IMR-90 (cell line): Measurements from ENCODE around the gene CMSS1. TPM values are rescaled to one million over a fixed set of nuclear protein-coding genes. Genes with fewer than 3 reads are reported as not detected.

ENCODE experiments used
- ATAC-seq: fragments of 200-7000 bp; cut with Tn5 transposase; 2 replicates; pipeline ENCODE4 v1.9.1; 2020; ENCODE audit warnings: low read depth, mild to moderate bottlenecking, moderate library complexity
- BruUV-seq: library from RNA; stranded (reverse); fragments of 400-500 nt; replicated peaks from 2 replicates; lab custom pipeline; 2021; lab: Mats Ljungman, UMichigan
- CTCF ChIA-PET: fragments of 300-600 bp; formaldehyde crosslinking; extraction: SDS; loops from one replicate; lab custom pipeline; 2021; ENCODE audit warnings: antibody characterized with exemption; lab: Yijun Ruan, JAX
- POLR2A ChIA-PET: fragments of 300-600 bp; sonication (Branson Sonifier 250); formaldehyde crosslinking; loops from one replicate; lab custom pipeline; 2022; ENCODE audit warnings: antibody characterized with exemption; ENCODE audit not compliant: unreplicated experiment; lab: Charles Lee
- DNase-seq: peaks from one replicate; pipeline ENCODE4 v3.0.0; 2013
- H2AFZ ChIP-seq: replicated peaks from 2 replicates; pipeline ENCODE3; 2013; ENCODE audit warnings: low read length, mild to moderate bottlenecking; ENCODE audit not compliant: poor library complexity
- H2AK5ac ChIP-seq: 2 replicates; pipeline ENCODE4 v1.6.1; 2013; ENCODE audit warnings: low read depth, low read length, inconsistent platforms
- H2AK9ac ChIP-seq: replicated peaks from 2 replicates; pipeline ENCODE3; 2013; ENCODE audit warnings: mild to moderate bottlenecking, low read depth, low read length, moderate library complexity; ENCODE audit not compliant: poor library complexity
- H2BK120ac ChIP-seq: 2 replicates; pipeline ENCODE4 v1.6.1; 2013; ENCODE audit warnings: low read depth, low read length, inconsistent platforms
- H2BK15ac ChIP-seq: 3 replicates; pipeline ENCODE4 v1.6.1; 2013; ENCODE audit warnings: low read depth, low read length, inconsistent platforms
- H2BK20ac ChIP-seq: 2 replicates; pipeline ENCODE4 v1.6.1; 2013; ENCODE audit warnings: low read depth, mild to moderate bottlenecking, inconsistent platforms, low read length, moderate library complexity
- H2BK5ac ChIP-seq: 2 replicates; pipeline ENCODE4 v1.6.1; 2013; ENCODE audit warnings: mild to moderate bottlenecking, low read depth, low read length, inconsistent platforms; ENCODE audit not compliant: poor library complexity, severe bottlenecking
- H3K14ac ChIP-seq: replicated peaks from 2 replicates; pipeline ENCODE4 v1.6.1; 2013; ENCODE audit warnings: low read depth, low read length, inconsistent platforms
- H3K18ac ChIP-seq: 2 replicates; pipeline ENCODE4 v1.6.1; 2013; ENCODE audit warnings: low read depth, low read length, control low read depth
- H3K23ac ChIP-seq: 2 replicates; pipeline ENCODE4 v1.6.1; 2013; ENCODE audit warnings: low read depth, low read length, inconsistent platforms
- H3K27ac ChIP-seq: 2 replicates; pipeline ENCODE4 v1.5.1; 2013; ENCODE audit warnings: mild to moderate bottlenecking, control low read depth, low read length; ENCODE audit not compliant: insufficient read depth
- H3K27me3 ChIP-seq: 2 replicates; pipeline ENCODE4 v1.6.1; 2013; ENCODE audit warnings: low read length; ENCODE audit not compliant: control insufficient read depth, insufficient read depth
- H3K36me3 ChIP-seq: 2 replicates; pipeline ENCODE4 v1.6.1; 2013; ENCODE audit warnings: low read length, mixed read lengths; ENCODE audit not compliant: control insufficient read depth, insufficient read depth
- H3K4ac ChIP-seq: 2 replicates; pipeline ENCODE4 v1.6.1; 2013; ENCODE audit warnings: low read depth, low read length, inconsistent platforms
- H3K4me1 ChIP-seq: 2 replicates; pipeline ENCODE4 v1.6.1; 2013; ENCODE audit warnings: low read length, mixed read lengths; ENCODE audit not compliant: control insufficient read depth, insufficient read depth
- H3K4me2 ChIP-seq: 2 replicates; pipeline ENCODE4 v1.6.1; 2013; ENCODE audit warnings: low read depth, mild to moderate bottlenecking, control low read depth, low read length, moderate library complexity
- H3K4me3 ChIP-seq: 2 replicates; pipeline ENCODE4 v1.5.1; 2013; ENCODE audit warnings: low read depth, mild to moderate bottlenecking, control low read depth, low read length, moderate library complexity; ENCODE audit not compliant: insufficient read depth
- H3K56ac ChIP-seq: 2 replicates; pipeline ENCODE4 v1.6.1; 2013; ENCODE audit warnings: low read length, inconsistent platforms; ENCODE audit not compliant: insufficient read depth; ENCODE audit errors: extremely low read depth
- H3K79me1 ChIP-seq, 2 experiments: 2 replicates each; pipeline ENCODE4 v1.6.1; 2013; ENCODE audit warnings: low read length in 2 of 2, inconsistent platforms in 1 of 2, low read depth in 1 of 2
- H3K9ac ChIP-seq: 2 replicates; pipeline ENCODE4 v1.6.1; 2013; ENCODE audit warnings: low read depth, low read length, control low read depth
- H3K9me1 ChIP-seq: 2 replicates; pipeline ENCODE4 v1.6.1; 2013; ENCODE audit warnings: low read length, inconsistent platforms; ENCODE audit not compliant: insufficient read depth
- H3K9me3 ChIP-seq: 2 replicates; pipeline ENCODE4 v1.6.1; 2013; ENCODE audit warnings: low read length; ENCODE audit not compliant: control insufficient read depth, insufficient read depth
- H4K20me1 ChIP-seq: 2 replicates; pipeline ENCODE4 v1.6.1; 2013; ENCODE audit warnings: low read length, inconsistent platforms; ENCODE audit not compliant: insufficient read depth
- H4K5ac ChIP-seq: 2 replicates; pipeline ENCODE4 v1.6.1; 2013; ENCODE audit warnings: mild to moderate bottlenecking, low read depth, low read length, control low read depth
- H4K8ac ChIP-seq, 2 experiments: 2 replicates each; pipeline ENCODE4 v1.6.1; 2013; ENCODE audit warnings: low read depth in 2 of 2, low read length in 2 of 2, control low read depth in 1 of 2, inconsistent platforms in 1 of 2
- H4K91ac ChIP-seq: 2 replicates; pipeline ENCODE4 v1.6.1; 2013; ENCODE audit warnings: low read depth, low read length, inconsistent platforms; ENCODE audit not compliant: insufficient read depth
- CEBPB ChIP-seq: IDR thresholded peaks from 2 replicates; pipeline ENCODE4 v1.6.1; 2012; ENCODE audit warnings: low read depth, low read length, improper control_type of control experiment
- CHD1 ChIP-seq: IDR thresholded peaks from 2 replicates; pipeline ENCODE4 v1.6.1; 2012; ENCODE audit warnings: low read depth, low read length, improper control_type of control experiment
- ELK1 ChIP-seq: fragments of 150-350 bp; IDR thresholded peaks from 2 replicates; pipeline ENCODE4 v1.6.1; 2016; ENCODE audit warnings: low read depth, mild to moderate bottlenecking, low read length, moderate library complexity, borderline replicate concordance
- MXI1 ChIP-seq: IDR thresholded peaks from 2 replicates; pipeline ENCODE4 v1.6.1; 2012; ENCODE audit warnings: low read depth, mild to moderate bottlenecking, low read length, moderate library complexity, borderline replicate concordance
- POLR2A ChIP-seq: IDR thresholded peaks from 2 replicates; pipeline ENCODE4 v1.6.1; 2012; ENCODE audit warnings: mild to moderate bottlenecking, low read depth, low read length
- RAD21 ChIP-seq: IDR thresholded peaks from 2 replicates; pipeline ENCODE4 v1.6.1; 2012; ENCODE audit warnings: low read length, improper control_type of control experiment
- RFX5 ChIP-seq: IDR thresholded peaks from 2 replicates; pipeline ENCODE4 v1.8.0; 2012; ENCODE audit warnings: low read depth, mild to moderate bottlenecking, low read length, moderate library complexity
- SMC3 ChIP-seq: fragments of 150-350 bp; IDR thresholded peaks from 2 replicates; pipeline ENCODE4 v1.6.1; 2016; ENCODE audit warnings: low read depth, mild to moderate bottlenecking, antibody characterized with exemption, low read length, moderate library complexity
- USF2 ChIP-seq: fragments of 150-350 bp; IDR thresholded peaks from 2 replicates; pipeline ENCODE4 v1.6.1; 2017; ENCODE audit warnings: mild to moderate bottlenecking, antibody characterized with exemption, low read length, low read depth
- WGBS, 2 experiments: methylation state at CpG; one replicate each; pipeline versions ENCODE4 v1.1.5 to v1.1.7; 2013; ENCODE audit warnings: missing lambda C conversion rate in 2 of 2; ENCODE audit not compliant: insufficient read length in 1 of 2; ENCODE audit errors: extremely low coverage in 2 of 2; 5-methylcytosine and 5-hydroxymethylcytosine counted together
- dilution Hi-C: fragments of 300-500 bp; cut with HindIII; formaldehyde crosslinking; loops from one replicate; pipeline ENCODE4 v1.14.3; 2018; ENCODE audit warnings: low sequenced_read_pairs; ENCODE audit not compliant: unreplicated experiment
- in situ Hi-C: fragments of 300-500 bp; cut with MboI; formaldehyde crosslinking; loops from 3 replicates; pipeline ENCODE4 v1.14.3; 2019; ENCODE audit warnings: low sequenced_read_pairs, inconsistent platforms, mixed read lengths
- intact Hi-C: fragments of 100-400 bp; cut with micrococcal nuclease; formaldehyde crosslinking; loops from 2 replicates; pipeline ENCODE4 v1.10.0; 2022
- polyA plus RNA-seq, 3 experiments: library from polyadenylated mRNA; depleted of rRNA; stranded (reverse); fragments of >200 nt; gene quantifications; 2 replicates each; pipeline ENCODE4 v1.2.3, GENCODE V29; 2012; ENCODE audit warnings: low replicate concordance in 1 of 3
- total RNA-seq: library from RNA; depleted of rRNA; stranded (reverse); fragments of >200 nt; gene quantifications from 2 replicates; pipeline ENCODE4 v1.2.3, GENCODE V29; 2012

Gene CMSS1
- total and polyA plus RNA-seq, 2 of the 4 experiments (the other 2 are of a cell fraction), result 12.5 to 13.6 TPM

- no peak overlapping the region for H4K5ac ChIP-seq
- no peak overlapping the region for H2AFZ ChIP-seq
- no TSS peak for BruUV-seq
- no peak for DNase-seq
- H3K18ac ChIP-seq, result no peak overlapping the region
- dilution Hi-C loops (no loop called here), intact Hi-C loops (loop anchor here (5.0 kb wide), 1 partner anchor 397 kb away; no protein-coding TSS in a partner anchor), in situ Hi-C loops (loop anchor here (25.0 kb wide), 1 partner anchor 207 kb away; no protein-coding TSS in a partner anchor)
- no peak overlapping the region for H2BK20ac ChIP-seq
- no peaks in the 10 kb centered on the region for H3K9me3 ChIP-seq
- ATAC-seq, result no peak
- H3K23ac ChIP-seq, result no peak overlapping the region
- no peak overlapping the region for H2BK5ac ChIP-seq
- no peak overlapping the region for H3K4me2 ChIP-seq
- peaks cover 20% of the 10 kb centered on the region for H3K36me3 ChIP-seq
- H4K8ac ChIP-seq, result no peak overlapping the region
- no peak overlapping the region for H3K9ac ChIP-seq
- H2BK120ac ChIP-seq, result no peak overlapping the region
- H3K4ac ChIP-seq, result no peak overlapping the region
- H3K4me1 ChIP-seq, result peaks cover 7% of the 10 kb centered on the region; the same call in 1 of the 2 replicates
- H2AK9ac ChIP-seq, result no peak overlapping the region
- no peak overlapping the region for H3K4me3 ChIP-seq
- peaks cover 44 to 73% of the 10 kb centered on the region in 2 experiments for H3K79me1 ChIP-seq
- CTCF ChIA-PET, result interaction anchor here (0.7 to 1.3 kb wide), 2 partner anchors 8 to 11 kb away, joined by 3 to 4 read pairs; no protein-coding TSS in a partner anchor
- H3K27ac ChIP-seq, result no peak overlapping the region
- H2BK15ac ChIP-seq, result no peak overlapping the region
- H2AK5ac ChIP-seq, result no peak overlapping the region
- H4K91ac ChIP-seq, result no peak overlapping the region
- H3K27me3 ChIP-seq, result no peaks in the 10 kb centered on the region
- H3K9me1 ChIP-seq, result peaks cover 10% of the 10 kb centered on the region; the same call in 1 of the 2 replicates
- WGBS, 2 experiments, result no CpG with 5 or more reads among the region's 1 CpG
- no peak overlapping the region for H3K56ac ChIP-seq
- H4K20me1 ChIP-seq, result peaks cover 40% of the 10 kb centered on the region
- no peak overlapping the region for H3K14ac ChIP-seq
- POLR2A ChIA-PET, result no interaction called here
- no peak for TF ChIP-seq SMC3
- no peak for TF ChIP-seq MXI1
- TF ChIP-seq POLR2A, result no peak
- TF ChIP-seq CEBPB, result no peak
- TF ChIP-seq CHD1, result no peak
- no peak for TF ChIP-seq RAD21
- no peak for TF ChIP-seq ELK1
- no peak for TF ChIP-seq USF2
- no peak for TF ChIP-seq RFX5
Observed at GRCh38 chr3:99854756-99855298, 37.2 kb downstream of the CMSS1 start.
